ENCODE measurements around the gene TRIM16. TPM values are rescaled to one million over a fixed set of nuclear protein-coding genes. Genes with fewer than 3 reads are reported as not detected.
"Not testable (repeated sequence)": the region's sequence is repeated elsewhere in the genome, so short reads cannot be mapped to it uniquely, and the experiment has no call there.

The TRIM16 gene
- total RNA-seq, 1 donor from 2014 or later = 22.6 TPM

DNA sequence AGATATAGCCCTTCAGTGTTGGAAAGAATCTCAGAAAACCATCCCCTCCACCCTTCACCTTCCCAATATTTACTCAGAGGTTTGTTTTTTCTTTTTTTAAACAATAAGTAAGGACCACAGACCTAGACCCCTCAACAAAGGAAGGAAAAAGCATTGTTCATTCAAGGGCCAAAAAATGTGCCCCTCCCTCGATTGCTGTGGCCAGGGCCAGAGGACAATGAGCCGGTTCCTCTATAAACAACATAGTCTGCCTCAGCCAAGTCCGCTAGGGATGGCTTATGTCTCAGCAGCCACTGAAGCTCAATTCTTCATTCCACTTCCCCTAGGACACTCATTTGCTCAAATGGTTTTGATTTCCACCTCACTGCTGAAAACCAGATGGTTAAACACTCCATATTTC is 24.0 kb downstream of the TRIM16 start:
- DNase-seq (ENCODE audit: low spot score) = no peak
- intact Hi-C loops (cut with DNase I) = no loop called here

DNA sequence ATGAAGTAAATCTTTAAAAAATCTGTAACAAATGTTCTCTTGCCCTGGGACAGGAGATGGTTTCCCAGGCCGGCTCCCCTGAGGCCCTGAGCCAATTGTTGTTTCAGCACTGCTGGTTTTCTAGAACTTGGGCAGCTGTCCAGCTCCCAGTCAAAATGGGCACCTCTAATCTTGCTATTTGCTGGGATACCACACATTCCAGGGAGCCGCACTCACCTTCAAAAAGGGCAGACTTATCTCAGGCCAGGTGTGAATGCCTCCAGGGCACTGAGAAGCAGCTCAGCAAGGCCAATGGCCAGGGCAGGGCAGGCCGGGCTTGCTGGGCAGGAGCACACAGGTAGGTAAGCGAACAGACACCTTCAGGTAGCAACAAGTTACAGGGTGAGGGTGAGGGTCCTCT is 24.4 kb downstream of the TRIM16 start:
- no peak for DNase-seq (ENCODE audit: low spot score)
- intact Hi-C loops (cut with DNase I) = no loop called here

DNA sequence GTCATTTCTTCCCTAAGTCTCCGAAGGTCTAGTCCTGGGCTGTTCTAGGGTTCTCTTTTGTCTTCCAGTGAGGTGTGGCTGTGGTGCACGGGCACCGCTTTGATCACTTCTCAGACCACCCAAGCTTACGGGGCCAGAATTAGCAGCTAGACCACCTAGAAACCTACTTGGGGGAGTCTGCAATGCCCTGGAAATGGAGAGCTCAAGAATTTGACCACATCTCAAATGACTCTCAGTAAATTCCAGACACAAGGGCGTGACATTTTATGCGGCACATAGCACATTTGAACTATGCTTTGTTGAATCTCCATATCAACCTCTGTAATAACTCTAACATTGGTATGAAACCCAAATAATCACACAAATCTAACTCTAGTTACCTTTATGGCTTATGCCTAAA is 24.9 kb downstream of the TRIM16 start:
- intact Hi-C loops (cut with DNase I) = no loop called here
- DNase-seq (ENCODE audit: low spot score) = no peak

DNA sequence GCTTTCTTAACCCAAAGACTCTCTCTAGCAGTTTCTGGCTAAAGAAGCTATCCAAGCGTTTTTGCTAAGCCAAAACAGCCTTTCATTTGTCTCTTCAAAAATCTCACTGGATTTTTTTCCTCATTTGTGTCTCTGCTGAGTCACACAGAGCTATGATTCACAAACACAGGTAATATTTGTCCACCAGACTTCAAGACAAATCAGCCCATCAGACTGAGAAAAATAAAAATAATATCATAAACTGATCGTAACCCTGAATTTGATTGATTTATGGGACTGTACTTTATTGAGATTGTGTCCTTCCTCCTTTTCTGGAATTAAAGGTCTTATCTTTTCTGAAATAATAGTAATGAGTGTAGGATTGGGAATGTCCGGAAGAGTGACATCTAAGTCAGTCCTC is 25.8 kb downstream of the TRIM16 start:
- intact Hi-C loops (cut with DNase I) = no loop called here
- DNase-seq (ENCODE audit: low spot score) = no peak

DNA sequence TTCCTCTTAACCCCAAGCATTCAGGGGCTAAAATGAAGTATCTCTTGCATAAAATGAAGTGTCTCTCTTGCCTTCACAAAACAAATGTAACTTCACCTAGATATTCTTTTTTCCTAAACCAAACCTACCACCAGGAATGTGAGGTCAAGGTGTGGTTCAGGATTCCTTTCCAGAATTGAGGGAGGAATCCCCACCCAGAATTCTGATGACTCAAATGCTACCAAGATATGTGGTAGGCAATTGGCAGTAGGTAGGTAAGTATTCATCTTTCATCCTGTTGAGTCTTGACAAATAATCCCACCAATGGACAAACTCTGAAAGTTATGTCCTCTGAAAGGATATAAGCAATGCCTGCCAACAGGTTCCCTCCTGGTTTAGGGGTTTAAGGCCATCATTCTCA is 26.2 kb downstream of the TRIM16 start:
- no peak for DNase-seq (ENCODE audit: low spot score)
- intact Hi-C loops (cut with DNase I) = no loop called here

DNA sequence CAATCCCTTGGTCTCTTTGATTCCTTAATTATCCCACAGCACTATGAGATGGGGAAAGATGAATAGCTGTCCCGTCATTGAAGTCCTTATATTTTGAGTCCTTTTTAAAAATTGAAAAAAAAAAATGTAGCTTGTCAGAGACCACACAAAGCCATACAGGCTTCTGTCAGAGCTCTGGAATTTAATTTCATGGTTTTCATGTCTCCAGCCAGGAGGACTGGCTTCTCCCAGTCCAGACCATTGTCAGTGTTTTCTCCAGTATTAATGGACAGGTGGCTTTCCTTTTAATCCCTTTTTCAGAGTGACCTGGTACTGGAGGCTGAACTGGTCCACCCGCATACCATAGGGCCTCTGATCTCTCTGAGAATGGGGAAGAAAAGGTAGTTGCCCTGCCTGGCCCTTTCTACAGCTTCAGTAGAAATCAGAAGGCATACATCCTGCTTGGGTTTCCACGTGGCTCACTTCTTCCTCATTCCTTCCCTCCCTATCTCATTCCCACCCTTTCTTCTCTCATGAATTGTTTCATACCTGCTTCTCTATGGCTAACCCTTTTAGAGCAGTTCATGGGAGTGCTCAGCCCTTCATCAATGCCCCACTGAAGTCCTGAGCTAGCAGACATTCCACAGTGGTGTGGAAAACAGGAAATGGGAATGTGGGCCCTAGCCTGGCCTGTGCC is 29.1 kb downstream of the TRIM16 start:
- intact Hi-C loops (cut with DNase I) = no loop called here

DNA sequence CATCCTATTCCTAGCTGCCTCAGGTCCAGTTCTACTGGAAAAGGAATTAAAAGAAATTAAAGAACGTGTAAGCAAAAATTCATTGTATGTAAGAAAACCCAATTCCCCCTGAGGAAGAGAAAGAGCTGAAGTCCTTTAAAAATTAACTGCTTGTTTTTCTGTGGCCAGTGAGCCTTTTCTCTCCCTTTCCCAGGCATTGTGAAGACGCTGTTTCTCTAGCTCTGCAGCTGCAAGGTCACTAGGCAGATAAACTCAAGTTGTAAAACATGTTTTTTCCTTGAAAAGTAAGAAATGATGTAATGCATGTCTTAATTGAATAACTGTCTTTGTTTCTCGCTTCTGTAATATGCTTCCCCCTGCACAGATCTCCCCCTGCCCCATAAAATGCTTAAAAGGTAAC is 29.7 kb downstream of the TRIM16 start:
- DNase-seq (ENCODE audit: low spot score); intact Hi-C loops (cut with DNase I): not testable (repeated sequence)

More for the DNA sequence above, 29.1 kb downstream of the TRIM16 start:
- no peak for DNase-seq (ENCODE audit: low spot score)

DNA sequence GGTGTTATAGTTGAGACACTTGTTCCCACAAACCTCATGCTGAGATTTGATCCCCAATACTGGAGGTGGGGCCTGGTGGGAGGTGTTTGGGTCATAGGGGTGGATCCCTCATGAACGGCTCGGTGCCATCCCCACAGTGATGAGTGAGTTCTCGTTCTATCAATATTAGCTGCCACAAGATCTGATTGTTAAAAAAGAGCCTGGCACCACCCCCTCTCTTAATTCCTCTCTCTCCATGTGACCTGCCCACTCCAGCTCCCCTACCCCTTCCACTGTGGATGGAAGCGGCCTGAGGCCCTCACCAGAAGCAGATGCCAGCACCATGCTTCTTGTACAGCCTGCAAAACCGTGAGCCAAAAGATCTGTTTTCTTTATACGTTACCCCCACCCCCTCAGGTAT is 31.2 kb downstream of the TRIM16 start:
- intact Hi-C loops (cut with DNase I) = no loop called here

DNA sequence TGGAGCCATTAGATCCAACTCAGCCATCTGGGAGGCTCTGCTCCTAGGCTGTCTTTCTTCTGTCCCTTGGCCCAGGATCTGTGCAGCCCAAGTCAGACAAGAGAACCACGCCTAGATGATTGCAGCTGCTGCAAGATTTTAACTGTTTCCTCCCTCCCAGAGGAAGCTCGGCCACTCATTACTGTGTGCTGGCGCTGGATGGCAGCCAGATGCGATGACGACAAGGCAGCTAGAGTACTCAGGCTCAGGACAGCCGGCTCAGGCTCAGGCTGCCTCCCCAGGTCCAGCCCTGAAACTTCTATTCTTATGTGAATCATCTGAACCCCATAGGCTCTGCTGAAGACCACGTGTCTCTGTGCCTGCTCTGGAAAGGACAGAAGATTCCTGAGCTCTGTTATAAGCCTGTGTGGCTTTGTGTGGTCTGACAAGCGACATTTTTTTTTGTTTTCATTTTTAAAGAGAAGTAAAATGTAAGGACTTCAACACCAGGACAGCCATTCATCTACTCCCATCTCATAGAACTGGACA is 32.5 kb downstream of the TRIM16 start:
- intact Hi-C loops (cut with DNase I) = no loop called here
- DNase-seq (ENCODE audit: low spot score) = peak; percentile 96

More for the DNA sequence above, 31.2 kb downstream of the TRIM16 start:
- DNase-seq (ENCODE audit: low spot score) = no peak

DNA sequence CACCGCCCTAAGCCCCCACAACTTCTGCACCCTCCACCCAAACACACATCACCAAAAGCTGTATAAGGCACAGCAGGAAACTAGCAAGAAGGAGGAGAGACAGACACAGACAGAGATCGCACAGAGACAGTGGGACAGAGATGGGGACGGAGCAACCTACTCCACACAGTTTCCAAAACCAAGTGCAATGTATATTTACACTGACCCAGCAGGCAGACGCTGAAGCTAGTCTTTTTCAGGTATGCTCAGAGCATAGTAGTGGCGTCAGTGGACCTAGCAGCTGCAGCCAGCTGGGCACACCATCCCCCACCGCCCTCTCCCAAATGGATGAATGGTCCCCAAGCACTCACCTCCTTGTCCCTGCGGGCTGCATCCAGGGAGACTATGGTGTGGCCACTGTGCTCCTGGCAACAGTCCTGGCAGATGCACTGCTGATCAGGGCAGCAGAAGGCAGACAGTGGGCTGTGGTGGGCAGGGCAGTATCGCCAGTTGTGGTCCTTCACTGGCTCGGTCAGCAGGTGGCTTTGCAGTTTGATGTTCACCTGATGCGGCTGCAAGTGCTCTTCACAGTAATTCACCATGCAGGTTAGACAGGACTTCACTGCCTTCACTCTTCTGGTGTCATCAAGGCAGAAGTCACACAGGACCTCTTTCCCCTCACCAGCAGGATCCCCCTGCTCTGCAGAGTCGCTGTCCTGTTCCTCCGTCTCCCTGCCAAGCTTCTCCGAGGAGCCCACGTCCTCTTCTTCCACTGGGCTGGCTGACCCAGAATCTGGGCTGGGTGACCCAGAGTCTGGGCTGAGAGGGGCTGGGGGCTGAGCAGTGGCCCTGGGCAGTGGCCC is 33.1 kb downstream of the TRIM16 start:
- peak; percentile 76 for DNase-seq (ENCODE audit: low spot score)
- intact Hi-C loops (cut with DNase I) = no loop called here

DNA sequence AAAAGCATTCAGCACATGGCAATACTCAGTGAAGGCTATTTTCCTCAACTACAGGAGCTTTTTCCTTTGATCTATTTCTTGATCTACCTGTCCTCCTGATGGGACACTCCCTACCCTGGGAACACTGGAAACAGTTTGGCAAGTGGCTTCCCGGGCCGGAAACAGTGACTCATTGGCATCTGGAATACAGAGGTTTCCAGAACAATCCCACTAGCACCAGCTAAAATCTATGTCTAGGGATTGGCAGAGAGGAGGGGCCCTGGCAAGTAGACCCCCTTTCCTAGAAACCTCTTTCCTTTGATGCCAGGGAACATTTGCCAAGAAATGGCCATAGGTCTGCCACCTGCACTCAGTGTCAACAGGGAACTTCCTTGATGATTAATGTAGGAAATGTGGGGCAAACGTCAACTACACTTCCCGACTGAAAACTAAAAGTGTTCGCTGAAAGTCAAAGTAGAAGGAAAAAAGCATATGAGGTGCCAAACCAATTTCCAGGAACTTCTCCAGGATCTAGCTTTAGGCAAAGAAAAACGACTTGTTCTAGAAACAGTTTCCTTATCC is 34.2 kb downstream of the TRIM16 start:
- no peak for DNase-seq (ENCODE audit: low spot score)
- intact Hi-C loops (cut with DNase I) = no loop called here

DNA sequence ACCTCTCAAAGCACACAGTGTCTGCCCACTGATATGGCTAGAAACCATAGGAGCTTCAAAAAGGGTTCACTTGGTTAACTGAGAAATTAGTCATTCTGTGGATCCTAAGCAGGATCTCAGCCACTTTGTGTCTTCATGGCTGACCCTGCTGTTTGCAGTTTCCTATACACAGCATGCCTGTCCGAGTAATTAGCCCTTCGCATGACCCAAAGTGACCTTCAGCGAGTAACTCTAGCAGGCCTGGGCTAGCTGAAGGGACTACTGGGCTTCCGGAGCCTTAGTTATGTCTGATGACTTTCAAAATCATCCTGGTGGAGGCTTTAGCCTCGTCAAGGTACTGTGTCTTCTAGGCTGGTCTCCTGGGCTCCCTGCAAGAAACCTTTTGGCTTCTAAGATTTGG is 35.7 kb downstream of the TRIM16 start:
- no peak for DNase-seq (ENCODE audit: low spot score)
- intact Hi-C loops (cut with DNase I) = no loop called here

DNA sequence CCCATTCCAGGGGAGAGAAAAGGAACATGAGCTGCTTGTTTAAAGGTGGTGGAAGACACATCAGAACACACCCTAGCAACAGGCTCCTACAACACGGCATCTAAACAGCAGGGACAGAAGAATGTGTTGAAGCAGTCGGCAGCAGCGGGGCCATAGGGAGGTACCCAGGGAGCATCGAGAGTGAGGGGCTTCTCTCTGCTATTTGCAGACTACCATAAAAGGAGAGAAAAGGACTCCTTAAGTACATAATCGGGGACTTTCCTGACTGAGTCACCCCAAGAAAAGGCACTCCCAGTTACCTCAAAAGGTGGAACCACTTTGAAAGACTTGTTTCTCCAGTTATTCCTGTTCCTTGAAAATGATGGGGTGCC is 38.2 kb downstream of the TRIM16 start:
- intact Hi-C loops (cut with DNase I); DNase-seq (ENCODE audit: low spot score): not testable (repeated sequence)

DNA sequence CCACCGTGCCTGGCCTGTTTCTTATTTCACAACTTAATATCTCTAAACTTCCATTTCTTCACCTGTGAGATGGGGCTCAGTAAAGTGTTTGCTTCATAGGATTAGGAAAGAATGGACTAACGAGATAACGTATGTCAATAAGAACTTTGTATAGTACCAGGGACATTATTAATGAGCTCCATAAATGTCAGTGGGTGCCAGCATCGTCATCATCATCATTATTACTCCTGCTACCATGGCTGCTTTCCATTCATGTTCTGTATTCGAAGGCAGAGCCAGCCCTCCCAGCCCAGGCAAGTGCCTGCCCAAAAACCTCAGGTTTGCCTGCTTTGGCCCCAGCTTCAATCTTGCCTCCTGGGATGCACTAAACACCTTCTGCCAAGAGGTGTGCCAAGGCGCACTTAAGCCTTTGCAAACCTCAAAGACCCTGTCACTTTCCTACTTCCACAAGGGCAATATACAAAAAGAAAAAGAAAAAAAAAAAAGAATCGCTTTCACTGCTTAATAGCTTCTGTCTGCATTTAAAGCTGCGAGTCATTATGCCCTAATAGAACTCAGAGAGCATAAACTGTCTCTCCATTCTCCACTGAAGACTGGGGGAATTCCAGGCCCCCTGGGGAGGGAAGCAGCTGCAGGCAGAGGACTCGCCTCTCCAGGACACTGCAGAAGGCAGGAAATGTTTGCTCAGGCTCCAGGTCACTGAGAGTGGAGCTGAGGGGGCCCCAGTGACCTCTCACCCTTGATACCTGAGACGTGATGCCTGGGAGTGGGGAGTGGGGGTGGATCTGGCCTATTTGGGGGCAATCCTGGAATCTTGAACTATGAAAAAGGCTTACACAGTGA is 38.8 kb downstream of the TRIM16 start:
- intact Hi-C loops (cut with DNase I); DNase-seq (ENCODE audit: low spot score): not testable (repeated sequence)

DNA sequence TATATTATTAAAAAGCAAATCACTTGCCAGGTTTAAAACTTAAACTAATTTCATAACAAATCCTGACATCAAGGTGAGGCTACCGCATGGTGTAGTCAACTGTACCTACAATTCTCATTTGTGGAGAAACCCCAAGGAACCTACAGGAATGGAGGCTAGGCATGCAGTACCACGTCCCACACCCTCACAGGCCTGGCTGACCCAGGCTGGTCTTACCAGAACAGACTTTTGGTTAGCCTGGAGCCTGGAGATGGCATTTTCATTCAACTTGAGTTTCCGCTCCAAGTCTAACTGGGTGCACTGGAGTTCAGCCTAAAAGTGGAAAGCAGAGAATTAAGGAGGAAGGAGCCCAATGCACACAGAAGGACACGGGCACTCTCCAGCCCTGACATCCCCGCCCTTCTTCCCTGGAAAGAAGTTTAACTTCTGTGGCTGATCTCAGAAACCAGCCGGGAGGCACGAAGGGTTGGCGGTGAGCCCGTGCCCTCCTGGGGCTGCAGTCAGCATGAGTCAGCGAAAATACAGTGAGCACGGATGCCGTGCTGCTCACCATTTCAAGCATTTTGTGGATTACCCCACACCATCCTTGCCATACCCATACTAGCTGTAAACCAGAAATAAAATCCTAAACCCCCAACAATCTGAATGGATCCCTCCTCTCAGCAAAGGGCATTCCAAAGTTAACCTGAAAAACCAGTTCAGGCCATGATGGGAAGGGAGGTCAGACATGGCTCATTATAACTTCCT is 41.4 kb downstream of the TRIM16 start:
- intact Hi-C loops (cut with DNase I) = not testable (repeated sequence)

DNA sequence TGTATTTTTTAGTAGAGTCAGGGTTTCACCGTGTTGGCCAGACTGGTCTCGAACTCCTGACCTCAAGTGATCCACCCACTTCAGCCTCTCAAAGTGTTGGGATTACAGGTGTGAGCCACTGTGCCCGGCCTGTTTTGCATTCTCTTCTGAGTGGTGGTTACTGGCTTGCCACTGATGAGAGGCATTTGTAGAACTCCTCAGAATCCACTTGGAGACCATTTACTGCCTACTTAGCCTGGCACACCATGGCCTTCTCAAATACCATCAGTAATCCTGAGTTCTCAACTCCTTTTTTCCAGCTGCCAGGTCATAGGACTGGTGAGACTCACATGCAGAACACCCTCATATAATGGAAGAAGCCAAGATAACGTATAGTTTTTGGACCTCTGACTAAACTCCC is 42.1 kb downstream of the TRIM16 start:
- intact Hi-C loops (cut with DNase I); DNase-seq (ENCODE audit: low spot score): not testable (repeated sequence)

More for the DNA sequence above, 41.4 kb downstream of the TRIM16 start:
- DNase-seq (ENCODE audit: low spot score) = not testable (repeated sequence)

DNA sequence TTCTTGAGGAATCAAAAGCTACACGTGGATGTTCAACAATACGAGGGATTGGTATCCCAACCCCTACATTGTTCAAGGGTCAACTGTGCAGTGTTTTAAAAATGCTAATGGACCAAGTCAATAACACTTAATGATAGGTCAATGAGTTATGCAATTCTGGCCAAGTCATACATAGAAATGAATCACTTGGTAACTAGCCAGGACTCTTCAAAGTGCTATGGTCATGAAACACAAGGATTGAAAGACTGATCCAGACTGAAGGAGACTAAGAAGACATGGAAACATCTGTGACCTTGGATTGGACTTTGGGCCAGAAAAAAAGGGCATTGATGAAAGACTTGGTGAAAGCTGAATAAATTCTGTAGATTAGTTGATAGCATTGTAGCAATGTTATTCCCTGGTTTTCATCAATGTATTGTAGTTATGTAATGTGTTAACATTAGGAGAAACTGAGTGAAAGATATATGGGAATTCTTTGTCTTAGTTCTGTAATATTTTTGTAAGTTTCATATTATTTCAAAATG is 53.1 kb downstream of the TRIM16 start:
- intact Hi-C loops (cut with DNase I); DNase-seq (ENCODE audit: low spot score): not testable (repeated sequence)

DNA sequence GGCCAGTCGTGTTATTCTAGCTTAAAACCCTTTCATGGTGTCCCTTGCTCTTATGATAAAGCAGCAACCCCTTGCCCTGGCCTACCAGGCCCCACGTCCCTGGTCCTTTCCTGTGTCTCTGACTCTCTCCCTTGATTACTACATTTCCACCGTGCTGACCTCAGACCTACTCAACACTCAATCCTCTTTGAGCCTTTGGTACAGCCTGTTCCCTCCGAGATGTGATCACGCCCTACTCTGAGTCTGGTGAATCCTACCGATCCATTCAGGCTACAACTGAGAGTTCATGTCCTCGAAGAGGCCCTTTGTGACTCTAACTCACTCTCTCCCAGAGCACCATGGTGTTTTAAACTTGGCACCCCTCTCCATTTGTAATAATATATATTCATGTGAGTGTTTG is 54.1 kb downstream of the TRIM16 start:
- intact Hi-C loops (cut with DNase I); DNase-seq (ENCODE audit: low spot score): not testable (repeated sequence)

All from cardiac septum (tissue), 1 donor.